LHCN-M2 (cell line): ENCODE measurements around the gene SCYL1. TPM values are rescaled to one million over a fixed set of nuclear protein-coding genes. Genes with fewer than 3 reads are reported as not detected.

Experiments used
- DNase-seq: peaks from one replicate; pipeline ENCODE4 v3.0.0-alpha.2; 2012; ENCODE audit warnings: low read depth
- total RNA-seq: library from RNA; depleted of rRNA; stranded (reverse); fragments of >200 nt; gene quantifications from 2 replicates; pipeline ENCODE4 v1.2.3, GENCODE V29; 2014

Gene SCYL1
- total RNA-seq, 1 experiment from 2014 or later = 104 TPM

GRCh38 chr11:65536412-65537295, 11.8 kb downstream of the SCYL1 start:
- no peak for DNase-seq

GRCh38 chr11:65537296-65537597, 12.4 kb downstream of the SCYL1 start:
- no peak for DNase-seq

- DNase-seq = peak; percentile 66
These were observed 12.8 kb downstream of the SCYL1 start for GRCh38 chr11:65537620-65538231.

GRCh38 chr11:65538232-65538914, 13.5 kb downstream of the SCYL1 start:
- DNase-seq = no peak

GRCh38 chr11:65538915-65539743, 14.2 kb downstream of the SCYL1 start:
- DNase-seq = no peak

GRCh38 chr11:65539744-65540289, 14.9 kb downstream of the SCYL1 start:
- DNase-seq = no peak

GRCh38 chr11:65540290-65541092, 15.6 kb downstream of the SCYL1 start:
- DNase-seq = peak; percentile 81

GRCh38 chr11:65541093-65541982, 16.5 kb downstream of the SCYL1 start:
- DNase-seq = no peak

GRCh38 chr11:65542738-65543390, 18.0 kb downstream of the SCYL1 start:
- DNase-seq = no peak

GRCh38 chr11:65545853-65546216, 21.0 kb downstream of the SCYL1 start:
- no peak for DNase-seq

- DNase-seq = no peak
These were observed 21.5 kb downstream of the SCYL1 start for GRCh38 chr11:65546217-65546958.

GRCh38 chr11:65547446-65548125, 22.7 kb downstream of the SCYL1 start:
- DNase-seq = no peak

GRCh38 chr11:65548395-65548794, 23.5 kb downstream of the SCYL1 start:
- no peak for DNase-seq

GRCh38 chr11:65549096-65549495, 24.2 kb downstream of the SCYL1 start:
- DNase-seq = no peak

GRCh38 chr11:65551572-65552387, 26.9 kb downstream of the SCYL1 start:
- DNase-seq = peak; percentile 57

- no peak for DNase-seq
These were observed 27.6 kb downstream of the SCYL1 start for GRCh38 chr11:65552388-65552951.
